Endothelial cell of umbilical vein (primary cell): ENCODE results near the gene COL9A1. TPM values are rescaled to one million over a fixed set of nuclear protein-coding genes. Genes with fewer than 3 reads are reported as not detected.

ENCODE experiments used
- BruUV-seq: library from RNA; stranded (reverse); fragments of 400-500 nt; replicated peaks from 2 replicates; lab custom pipeline; 2021; lab: Mats Ljungman, UMichigan
- CTCF ChIA-PET: fragments of 300-600, 350-600 bp; sonication (Branson Sonifier 250); formaldehyde crosslinking; loops from one replicate; lab custom pipeline; 2021; ENCODE audit warnings: antibody characterized with exemption, inconsistent platforms; lab: Charles Lee
- POLR2A ChIA-PET: fragments of 300-600, 350-600 bp; sonication (Branson Sonifier 250); formaldehyde crosslinking; loops from one replicate; lab custom pipeline; 2021; ENCODE audit warnings: antibody characterized with exemption, inconsistent platforms; lab: Charles Lee
- DNase-seq: peaks from one replicate; pipeline ENCODE4 v3.0.0-alpha.2; 2011; ENCODE audit warnings: low read depth, low spot score
- FAIRE-seq: peaks from 2 replicates; lab custom pipeline; 2011; peaks lifted over from hg19 to GRCh38; lab: Jason Lieb, UNC
- H2AFZ ChIP-seq: 2 replicates; pipeline ENCODE4 v1.6.0; 2012; ENCODE audit warnings: low read depth, low read length, control low read depth, inconsistent platforms
- H3K27ac ChIP-seq: 2 replicates; pipeline ENCODE4 v1.5.1; 2011; ENCODE audit warnings: low read depth, mild to moderate bottlenecking, control low read depth, low read length, moderate library complexity; ENCODE audit not compliant: insufficient read depth
- H3K27me3 ChIP-seq, 2 experiments: 2 replicates each; pipeline versions ENCODE4 v1.6.0 to v1.6.1; 2011; ENCODE audit warnings: low read length in 2 of 2, mixed read lengths in 1 of 2; ENCODE audit not compliant: control insufficient read depth in 2 of 2, insufficient read depth in 2 of 2
- H3K36me3 ChIP-seq, 2 experiments: 2 replicates in 1 of 2; 3 replicates in 1 of 2; pipeline ENCODE4 v1.5.1; 2011; ENCODE audit warnings: low read length in 2 of 2, mild to moderate bottlenecking in 1 of 2, moderate library complexity in 1 of 2; ENCODE audit not compliant: control insufficient read depth in 2 of 2, insufficient read depth in 2 of 2; ENCODE audit errors: extremely low read depth in 1 of 2
- H3K4me1 ChIP-seq: 3 replicates; pipeline ENCODE4 v1.5.1; 2011; ENCODE audit warnings: mild to moderate bottlenecking, low read length; ENCODE audit not compliant: control insufficient read depth, insufficient read depth; ENCODE audit errors: extremely low read depth
- H3K4me2 ChIP-seq: 2 replicates; pipeline ENCODE4 v1.6.1; 2011; ENCODE audit warnings: low read length, control low read depth, mixed read lengths; ENCODE audit not compliant: insufficient read depth
- H3K4me3 ChIP-seq, 3 experiments: fragments of 200-600 bp in 1 of 3; sonication (generic), shearing (Covaris generic) in 1 of 3; replicated peaks in 1 of 3; 2 replicates each; pipeline ENCODE4 v1.5.1; 2011 to 2016; ENCODE audit warnings: control low read depth in 3 of 3, low read length in 3 of 3, mild to moderate bottlenecking in 2 of 3, inconsistent platforms in 1 of 3, low read depth in 1 of 3, moderate library complexity in 1 of 3; ENCODE audit not compliant: insufficient read depth in 1 of 3
- H3K79me2 ChIP-seq: 2 replicates; pipeline ENCODE4 v1.6.0; 2012; ENCODE audit warnings: low read length, inconsistent platforms; ENCODE audit not compliant: control insufficient read depth, insufficient read depth
- H3K9ac ChIP-seq: replicated peaks from 2 replicates; pipeline ENCODE3; 2011; ENCODE audit warnings: low read length, control low read depth; ENCODE audit not compliant: insufficient read depth; ENCODE audit errors: extremely low read depth
- H3K9me1 ChIP-seq: replicated peaks from 3 replicates; pipeline ENCODE4 v1.6.0; 2011; ENCODE audit warnings: mild to moderate bottlenecking, low read length; ENCODE audit not compliant: control insufficient read depth, insufficient read depth; ENCODE audit errors: extremely low read depth
- H3K9me3 ChIP-seq: replicated peaks from 2 replicates; pipeline ENCODE4 v1.5.1; 2012; ENCODE audit warnings: low read length, inconsistent platforms; ENCODE audit not compliant: control insufficient read depth, insufficient read depth
- H4K20me1 ChIP-seq: replicated peaks from 2 replicates; pipeline ENCODE3; 2011; ENCODE audit warnings: mild to moderate bottlenecking, low read length; ENCODE audit not compliant: control insufficient read depth, insufficient read depth; ENCODE audit errors: extremely low read depth
- EZH2 ChIP-seq: IDR thresholded peaks from 2 replicates; pipeline ENCODE4 v1.6.1; 2012; ENCODE audit warnings: borderline replicate concordance, low read depth, mild to moderate bottlenecking, moderate library complexity, low read length, inconsistent platforms; ENCODE audit not compliant: severe bottlenecking
- FOS ChIP-seq: IDR thresholded peaks from 2 replicates; pipeline ENCODE4 v1.6.1; 2011; ENCODE audit warnings: mild to moderate bottlenecking, low read length, moderate library complexity, borderline replicate concordance; ENCODE audit not compliant: insufficient read depth
- GATA2 ChIP-seq: IDR thresholded peaks from 2 replicates; pipeline ENCODE4 v1.7.0; 2011; ENCODE audit warnings: low read depth, mild to moderate bottlenecking, moderate library complexity, mixed read lengths, low read length; ENCODE audit not compliant: insufficient read length, insufficient read depth
- JUN ChIP-seq: IDR thresholded peaks from 2 replicates; pipeline ENCODE4 v1.6.1; 2011; ENCODE audit warnings: borderline replicate concordance, low read depth; ENCODE audit not compliant: insufficient read length, insufficient read depth
- MYC ChIP-seq: IDR thresholded peaks from one replicate; pipeline ENCODE4 v1.6.1; 2011; ENCODE audit warnings: mild to moderate bottlenecking, low read depth, low read length
- POLR2A ChIP-seq: IDR thresholded peaks from 2 replicates; pipeline ENCODE4 v1.6.1; 2012; ENCODE audit warnings: low read depth, mild to moderate bottlenecking, control low read depth, low read length
- POLR2AphosphoS5 ChIP-seq: IDR thresholded peaks from 2 replicates; pipeline ENCODE4 v1.6.1; 2012; ENCODE audit warnings: low read depth, mild to moderate bottlenecking, control low read depth, low read length, moderate library complexity; ENCODE audit not compliant: insufficient read depth
- dilution Hi-C: fragments of 300-500 bp; cut with MboI; formaldehyde crosslinking; loops from one replicate; pipeline ENCODE4 v1.15.0; 2019; ENCODE audit warnings: low sequenced_read_pairs; ENCODE audit not compliant: extremely low pct_ligation_motif_present
- intact Hi-C: fragments of 100-400 bp; cut with micrococcal nuclease; formaldehyde crosslinking; loops from one replicate; pipeline ENCODE4 v1.10.0; 2022
- polyA plus RNA-seq, 4 experiments: library from polyadenylated mRNA; depleted of rRNA in 3 of 4; stranded (reverse) in 3 of 4; unstranded in 1 of 4; fragments of >200 nt; gene quantifications; 2 replicates each; pipeline versions ENCODE4 v1.2.1 to v1.2.3, GENCODE V29; 2011 to 2012; ENCODE audit warnings: missing spikeins in 1 of 4
- total RNA-seq: library from RNA; stranded (reverse); gene quantifications from 2 replicates; pipeline ENCODE4 v1.2.3, GENCODE V29; 2021
- TF ChIP-seq, protein P1 (sequence below), 2 donors: IDR thresholded peaks; 1 replicate in 1 of 2; 2 replicates in 1 of 2; pipeline ENCODE4 v1.5.1; 2011; ENCODE audit warnings: low read length in 2 of 2, mild to moderate bottlenecking in 2 of 2, moderate library complexity in 2 of 2, control low read depth in 1 of 2, inconsistent platforms in 1 of 2, low read depth in 1 of 2; ENCODE audit not compliant: insufficient read depth in 1 of 2; ENCODE audit errors: extremely low read depth in 1 of 2
- TF ChIP-seq, protein P2 (sequence below): IDR thresholded peaks from 2 replicates; pipeline ENCODE4 v1.6.1; 2011; ENCODE audit not compliant: insufficient read depth, insufficient read length

The COL9A1 gene
- total and polyA plus RNA-seq, 2 donors (not counting 3 experiments of a cell fraction or from before 2014, with no cell fraction given), result not detected

DNA sequence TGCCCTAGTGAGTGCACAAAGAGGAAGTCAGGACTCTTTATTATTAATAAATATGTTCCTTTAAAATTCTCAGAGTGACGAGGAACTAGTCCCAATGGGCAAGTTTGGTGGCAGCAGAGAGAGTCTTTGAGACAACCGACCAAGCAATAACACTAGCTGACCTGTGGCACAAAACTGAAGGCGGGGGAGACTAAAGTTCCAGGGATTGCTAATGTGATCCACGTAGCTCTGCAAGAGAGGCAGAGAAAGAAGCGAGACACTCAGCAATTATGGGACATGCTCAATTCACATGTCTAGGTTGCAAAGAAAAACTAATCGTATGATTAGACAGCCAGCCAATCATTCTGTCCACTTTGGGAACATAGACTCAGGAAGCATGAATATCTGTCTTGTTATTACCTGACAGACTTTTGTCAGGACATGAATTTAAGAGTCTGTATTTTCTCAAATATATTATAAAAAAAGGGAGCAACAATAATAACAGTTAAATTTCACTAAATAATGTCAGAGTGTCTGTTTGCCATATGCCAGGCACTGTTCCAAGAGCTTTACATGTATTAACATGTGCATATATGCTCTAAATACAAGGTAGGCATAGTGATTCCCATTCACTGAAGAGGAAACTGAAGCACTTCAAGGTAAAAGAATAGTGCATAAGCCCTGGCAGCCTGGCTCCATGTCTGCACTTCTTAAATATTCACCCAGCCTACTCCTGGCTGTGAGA, 81.0 kb downstream of the COL9A1 start:
- no peak for FAIRE-seq
- BruUV-seq, result no TSS peak
- DNase-seq, result no peak
- Histone ChIP-seq H3K9me1 (no peaks in the 10 kb centered on the region), H3K9ac (no peak overlapping the region), H3K79me2 (no peaks in the 10 kb centered on the region), H3K27ac (no peak overlapping the region), H3K4me2 (no peak overlapping the region), H3K4me3 (no peak overlapping the region), H3K4me1 (no peaks in the 10 kb centered on the region), H3K36me3 (no peaks in the 10 kb centered on the region), H2AFZ (no peak overlapping the region), H4K20me1 (no peaks in the 10 kb centered on the region), H3K27me3 (no peaks in the 10 kb centered on the region), H3K9me3 (no peaks in the 10 kb centered on the region)
- CTCF ChIA-PET, result interaction anchor here (0.7 to 3.5 kb wide), 31 partner anchors 9 to 1862 kb away, joined by 3 to 73 read pairs (median 5); no protein-coding TSS in a partner anchor
- POLR2A ChIA-PET, result no interaction called here
- intact Hi-C loops, result loop anchor here (1.0 to 10.0 kb wide), 5 partner anchors 147 to 791 kb away; partner anchors contain the start of gene B3GAT2
- dilution Hi-C loops, result no loop called here
- TF ChIP-seq, protein P1, sequence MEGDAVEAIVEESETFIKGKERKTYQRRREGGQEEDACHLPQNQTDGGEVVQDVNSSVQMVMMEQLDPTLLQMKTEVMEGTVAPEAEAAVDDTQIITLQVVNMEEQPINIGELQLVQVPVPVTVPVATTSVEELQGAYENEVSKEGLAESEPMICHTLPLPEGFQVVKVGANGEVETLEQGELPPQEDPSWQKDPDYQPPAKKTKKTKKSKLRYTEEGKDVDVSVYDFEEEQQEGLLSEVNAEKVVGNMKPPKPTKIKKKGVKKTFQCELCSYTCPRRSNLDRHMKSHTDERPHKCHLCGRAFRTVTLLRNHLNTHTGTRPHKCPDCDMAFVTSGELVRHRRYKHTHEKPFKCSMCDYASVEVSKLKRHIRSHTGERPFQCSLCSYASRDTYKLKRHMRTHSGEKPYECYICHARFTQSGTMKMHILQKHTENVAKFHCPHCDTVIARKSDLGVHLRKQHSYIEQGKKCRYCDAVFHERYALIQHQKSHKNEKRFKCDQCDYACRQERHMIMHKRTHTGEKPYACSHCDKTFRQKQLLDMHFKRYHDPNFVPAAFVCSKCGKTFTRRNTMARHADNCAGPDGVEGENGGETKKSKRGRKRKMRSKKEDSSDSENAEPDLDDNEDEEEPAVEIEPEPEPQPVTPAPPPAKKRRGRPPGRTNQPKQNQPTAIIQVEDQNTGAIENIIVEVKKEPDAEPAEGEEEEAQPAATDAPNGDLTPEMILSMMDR (IDR thresholded peaks at IDR 0.05; ENCODE audit: extremely low read depth in 1 of 2, insufficient read depth in 1 of 2, low read depth in 1 of 2, low read length in 2 of 2), result no peak
- TF ChIP-seq, protein P2, sequence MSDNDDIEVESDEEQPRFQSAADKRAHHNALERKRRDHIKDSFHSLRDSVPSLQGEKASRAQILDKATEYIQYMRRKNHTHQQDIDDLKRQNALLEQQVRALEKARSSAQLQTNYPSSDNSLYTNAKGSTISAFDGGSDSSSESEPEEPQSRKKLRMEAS, result no peak
- TF ChIP-seq MYC (no peak), POLR2AphosphoS5 (no peak), FOS (no peak), GATA2 (no peak), POLR2A (no peak), JUN (no peak), EZH2 (no peak)
